HG03520 (cell line): ENCODE measurements around the gene ABHD14A.

Experiments
- ATAC-seq: cut with Tn5 transposase; IDR thresholded peaks from one replicate; pipeline ENCODE4 v1.9.1; 2021; ENCODE audit warnings: mild to moderate bottlenecking, moderate library complexity; ENCODE audit not compliant: unreplicated experiment

Gene ABHD14A

GRCh38 chr3:51940648-51941462 is 34.0 kb upstream of the ABHD14A start:
- no peak for ATAC-seq

- no peak for ATAC-seq
Observed at GRCh38 chr3:51941463-51941797, 33.4 kb upstream of the ABHD14A start.

GRCh38 chr3:51941798-51942602 is 32.9 kb upstream of the ABHD14A start, which contains the start of the genes PARP3 and RRP9:
Gene PARP3 (plus strand): TSS chr3:51942363. CDS start chr3:51943356, 993 bp downstream.
Gene RRP9 (minus strand): TSS chr3:51941904. CDS start chr3:51941867, 37 bp downstream.
- peak; percentile 83 for ATAC-seq

- ATAC-seq: peak; percentile 25
Observed at GRCh38 chr3:51942603-51943450, 32.0 kb upstream of the ABHD14A start.

- ATAC-seq: no peak
Observed at GRCh38 chr3:51943451-51944391, 31.1 kb upstream of the ABHD14A start.

- ATAC-seq: no peak
Observed at GRCh38 chr3:51944451-51945021, 30.3 kb upstream of the ABHD14A start.

- ATAC-seq: no peak
Observed at GRCh38 chr3:51945031-51945840, 29.6 kb upstream of the ABHD14A start.

GRCh38 chr3:51945926-51946705 is 28.7 kb upstream of the ABHD14A start:
- ATAC-seq: no peak

- no peak for ATAC-seq
Observed at GRCh38 chr3:51946796-51947195, 28.1 kb upstream of the ABHD14A start.

- ATAC-seq: no peak
Observed at GRCh38 chr3:51947215-51947900, 27.5 kb upstream of the ABHD14A start.

- ATAC-seq: no peak
Observed at GRCh38 chr3:51948016-51948580, 26.8 kb upstream of the ABHD14A start.

GRCh38 chr3:51949121-51949520 is 25.7 kb upstream of the ABHD14A start:
- ATAC-seq: no peak

- ATAC-seq: no peak
Observed at GRCh38 chr3:51950899-51951298, 24.0 kb upstream of the ABHD14A start.

- ATAC-seq: no peak
Observed at GRCh38 chr3:51953445-51953844, 21.4 kb upstream of the ABHD14A start.

GRCh38 chr3:51954105-51954504 is 20.8 kb upstream of the ABHD14A start:
- ATAC-seq: no peak

- ATAC-seq: no peak
Observed at GRCh38 chr3:51954713-51955112, 20.2 kb upstream of the ABHD14A start.
